ENCODE results near the gene MYO15A.

MYO15A gene

GRCh38 chr17:18138065-18138749, 29.7 kb downstream of the MYO15A start:
- no peak for DNase-seq

GRCh38 chr17:18139092-18139491, 30.5 kb downstream of the MYO15A start:
- no peak for DNase-seq

- DNase-seq = no peak
These were observed 30.9 kb downstream of the MYO15A start for GRCh38 chr17:18139498-18139897.

GRCh38 chr17:18139949-18140348, 31.4 kb downstream of the MYO15A start:
- DNase-seq = no peak

GRCh38 chr17:18140648-18141047, 32.1 kb downstream of the MYO15A start:
- no peak for DNase-seq

GRCh38 chr17:18141210-18141803, 32.8 kb downstream of the MYO15A start:
- DNase-seq = peak; percentile 19

GRCh38 chr17:18142417-18142816, 33.9 kb downstream of the MYO15A start:
- DNase-seq = no peak

GRCh38 chr17:18143044-18143936, 34.7 kb downstream of the MYO15A start:
- DNase-seq = no peak

GRCh38 chr17:18144261-18144660, 35.7 kb downstream of the MYO15A start:
- DNase-seq = no peak

GRCh38 chr17:18144855-18145254, 36.3 kb downstream of the MYO15A start:
- DNase-seq = no peak

GRCh38 chr17:18145811-18146210, 37.3 kb downstream of the MYO15A start:
- no peak for DNase-seq

- no peak for DNase-seq
These were observed 37.7 kb downstream of the MYO15A start for GRCh38 chr17:18146259-18146658.

GRCh38 chr17:18146980-18147379, 38.4 kb downstream of the MYO15A start:
- no peak for DNase-seq

GRCh38 chr17:18148586-18148985, 40.0 kb downstream of the MYO15A start:
- DNase-seq = no peak

GRCh38 chr17:18151290-18151689, 42.7 kb downstream of the MYO15A start:
- DNase-seq = no peak

- no peak for DNase-seq
These were observed 46.6 kb downstream of the MYO15A start for GRCh38 chr17:18155179-18155578.

GRCh38 chr17:18156171-18156975, 47.8 kb downstream of the MYO15A start:
- DNase-seq = no peak

GRCh38 chr17:18156976-18157280, 48.4 kb downstream of the MYO15A start:
- no peak for DNase-seq

- DNase-seq = no peak
These were observed 48.9 kb downstream of the MYO15A start for GRCh38 chr17:18157354-18157985.

GRCh38 chr17:18158022-18158600, 49.6 kb downstream of the MYO15A start:
- peak; percentile 53 for DNase-seq

- DNase-seq = no peak
These were observed 51.1 kb downstream of the MYO15A start for GRCh38 chr17:18159551-18160120.
